GM18511 (cell line): ENCODE measurements around the gene CCT8L2.
"Not testable (repeated sequence)": the region's sequence is repeated elsewhere in the genome, so short reads cannot be mapped to it uniquely, and the experiment has no call there.

Source experiments
- ATAC-seq: cut with Tn5 transposase; IDR thresholded peaks from one replicate; pipeline ENCODE4 v1.9.1; 2021; ENCODE audit warnings: mild to moderate bottlenecking, moderate library complexity; ENCODE audit not compliant: unreplicated experiment

CCT8L2 gene

GRCh38 chr22:16592710-16593109 lies at the start of gene CCT8L2:
Gene CCT8L2 (minus strand): TSS chr22:16592810. CDS start chr22:16592550, 260 bp downstream.
- ATAC-seq, result not testable (repeated sequence)

- not testable (repeated sequence) for ATAC-seq
Measured at GRCh38 chr22:16635442-16635841, 42.8 kb upstream of the CCT8L2 start.

- not testable (repeated sequence) for ATAC-seq
Measured at GRCh38 chr22:16634092-16634491, 41.5 kb upstream of the CCT8L2 start.

- not testable (repeated sequence) for ATAC-seq
Measured at GRCh38 chr22:16628476-16628875, 35.9 kb upstream of the CCT8L2 start.

GRCh38 chr22:16625018-16625417 lies 32.4 kb upstream of the CCT8L2 start:
- ATAC-seq, result not testable (repeated sequence)

GRCh38 chr22:16623595-16623994 lies 31.0 kb upstream of the CCT8L2 start:
- ATAC-seq, result not testable (repeated sequence)

GRCh38 chr22:16617516-16617915 lies 24.9 kb upstream of the CCT8L2 start:
- ATAC-seq, result not testable (repeated sequence)

- not testable (repeated sequence) for ATAC-seq
Measured at GRCh38 chr22:16616390-16616938, 23.9 kb upstream of the CCT8L2 start.

GRCh38 chr22:16615606-16616245 lies 23.1 kb upstream of the CCT8L2 start:
- ATAC-seq, result not testable (repeated sequence)

GRCh38 chr22:16609548-16610261 lies 17.1 kb upstream of the CCT8L2 start:
- ATAC-seq, result no peak

GRCh38 chr22:16608931-16609330 lies 16.3 kb upstream of the CCT8L2 start:
- no peak for ATAC-seq

- ATAC-seq, result not testable (repeated sequence)
Measured at GRCh38 chr22:16604257-16604998, 11.8 kb upstream of the CCT8L2 start.

- ATAC-seq, result not testable (repeated sequence)
Measured at GRCh38 chr22:16603770-16604242, 11.2 kb upstream of the CCT8L2 start.

- no peak for ATAC-seq
Measured at GRCh38 chr22:16603448-16603768, 10.8 kb upstream of the CCT8L2 start.

- ATAC-seq, result not testable (repeated sequence)
Measured at GRCh38 chr22:16602728-16603447, 10.3 kb upstream of the CCT8L2 start.

GRCh38 chr22:16602224-16602727 lies 9.7 kb upstream of the CCT8L2 start:
- not testable (repeated sequence) for ATAC-seq

- no peak for ATAC-seq
Measured at GRCh38 chr22:16601437-16602223, 9.0 kb upstream of the CCT8L2 start.

GRCh38 chr22:16600644-16601436 lies 8.2 kb upstream of the CCT8L2 start:
- ATAC-seq, result not testable (repeated sequence)

GRCh38 chr22:16599648-16600047 lies 7.0 kb upstream of the CCT8L2 start:
- ATAC-seq, result not testable (repeated sequence)
